Activated naive CD4-positive, alpha-beta T cell treated with anti-CD3 and anti-CD28 coated beads, Interleukin-2, amount 50 U/mL, for 24 hours (primary cell): Measurements from ENCODE around the gene NPS.

Source experiments
- H3K27ac Mint-ChIP-seq: one replicate; pipeline ENCODE4 v1.8.0; 2021; ENCODE audit warnings: mild to moderate bottlenecking, mixed read lengths
- H3K27me3 Mint-ChIP-seq: one replicate; pipeline ENCODE4 v1.8.0; 2021; ENCODE audit warnings: mixed read lengths
- H3K36me3 Mint-ChIP-seq: one replicate; pipeline ENCODE4 v1.8.0; 2021; ENCODE audit warnings: mixed read lengths
- H3K4me1 Mint-ChIP-seq: one replicate; pipeline ENCODE4 v1.8.0; 2021; ENCODE audit warnings: mixed read lengths
- H3K4me3 Mint-ChIP-seq: one replicate; pipeline ENCODE4 v1.8.0; 2021; ENCODE audit warnings: mild to moderate bottlenecking, mixed read lengths
- H3K9me3 Mint-ChIP-seq: one replicate; pipeline ENCODE4 v1.8.0; 2021; ENCODE audit warnings: mixed read lengths

Gene NPS

DNA sequence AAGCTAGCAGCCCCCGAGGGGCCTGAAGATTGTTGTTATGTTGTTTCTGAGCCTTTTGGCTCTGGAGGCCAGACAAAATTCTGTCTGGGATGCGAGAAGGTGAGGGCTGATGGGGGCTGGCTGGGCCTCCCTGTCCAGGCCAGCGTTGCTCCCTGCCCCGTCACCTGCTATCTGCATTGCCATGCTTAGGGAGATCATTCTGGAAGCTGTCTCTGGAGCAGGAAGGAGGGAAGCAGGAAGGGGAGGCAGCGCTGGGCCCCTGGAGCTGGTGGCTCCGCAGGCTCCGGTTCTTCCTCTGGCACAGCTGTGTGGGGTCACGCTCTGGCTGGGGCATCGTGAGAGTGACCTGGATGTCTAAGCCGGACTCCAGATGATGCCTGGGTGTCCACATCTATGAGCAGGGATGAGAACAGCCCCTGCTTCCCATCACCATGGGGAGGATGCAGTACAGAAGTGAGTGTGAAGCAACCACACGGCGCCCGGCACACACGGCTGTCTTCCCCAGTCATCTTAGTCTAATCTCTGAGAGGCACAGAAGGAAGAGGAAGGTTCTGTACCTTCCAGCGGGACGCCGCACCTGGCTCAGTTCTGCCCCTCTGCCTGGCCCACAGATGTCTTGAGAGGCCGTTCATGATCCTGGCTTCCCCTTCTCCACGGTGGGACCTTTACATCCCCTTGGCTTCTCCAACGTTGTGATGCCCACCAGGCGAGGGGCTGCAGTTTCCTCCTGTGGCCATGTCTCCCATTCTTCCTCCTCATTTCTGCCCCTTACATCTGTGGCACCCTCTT lies 11.9 kb upstream of the NPS start:
- Mint-ChIP-seq H3K4me3 (no peak overlapping the region), H3K27me3 (peaks cover 7% of the 10 kb centered on the region), H3K4me1 (no peaks in the 10 kb centered on the region), H3K9me3 (no peaks in the 10 kb centered on the region), H3K36me3 (no peaks in the 10 kb centered on the region), H3K27ac (no peak overlapping the region)

DNA sequence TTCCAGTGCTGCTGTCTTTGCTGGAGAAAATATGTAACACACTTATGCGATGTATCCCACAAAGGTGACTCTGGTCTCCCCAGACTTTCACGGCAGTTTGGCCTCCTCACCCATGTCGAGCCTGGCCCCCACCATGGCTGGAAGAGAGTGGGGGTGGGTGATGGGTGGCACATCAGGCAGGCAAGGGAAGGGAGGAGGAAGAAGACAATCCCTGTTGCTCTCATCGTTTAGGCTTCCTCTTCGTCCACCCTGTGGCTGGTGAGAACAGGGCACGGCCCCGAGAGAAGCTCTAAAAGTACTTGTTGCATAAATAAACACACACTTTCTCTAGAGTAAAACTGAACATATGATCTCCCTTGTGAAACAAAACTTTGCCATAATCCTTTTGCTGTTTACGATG lies 11.2 kb upstream of the NPS start:
- Mint-ChIP-seq H3K27ac (no peak overlapping the region), H3K27me3 (peaks cover 5% of the 10 kb centered on the region)

DNA sequence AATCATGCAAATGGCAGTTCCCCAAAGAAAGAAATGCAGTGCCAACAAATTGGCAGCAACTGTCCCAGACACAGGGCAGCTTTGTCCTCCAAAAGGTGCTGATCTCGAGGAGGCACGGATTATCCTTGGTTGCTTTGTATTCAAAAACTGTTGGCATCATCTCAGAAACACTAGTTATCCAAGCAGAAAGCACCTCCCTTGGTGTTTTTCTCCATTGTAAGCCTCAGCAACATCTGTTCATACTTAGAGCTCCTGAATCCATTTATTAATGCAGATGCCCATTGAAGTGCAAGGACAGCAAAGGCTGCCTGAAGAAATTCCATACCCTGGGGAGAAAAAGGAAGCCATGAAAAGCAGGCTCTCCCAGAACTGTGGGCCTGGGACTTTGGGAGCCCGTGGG lies 1.1 kb upstream of the NPS start:
- Mint-ChIP-seq H3K27me3 (peaks cover 2% of the 10 kb centered on the region), H3K4me1 (no peaks in the 10 kb centered on the region), H3K36me3 (no peaks in the 10 kb centered on the region), H3K27ac (no peak overlapping the region), H3K9me3 (peaks cover 7% of the 10 kb centered on the region), H3K4me3 (no peak overlapping the region)

More for the DNA sequence above, 11.2 kb upstream of the NPS start:
- H3K9me3 Mint-ChIP-seq: no peaks in the 10 kb centered on the region
- no peak overlapping the region for H3K4me3 Mint-ChIP-seq
- no peaks in the 10 kb centered on the region for H3K4me1 Mint-ChIP-seq
- H3K36me3 Mint-ChIP-seq: no peaks in the 10 kb centered on the region

DNA sequence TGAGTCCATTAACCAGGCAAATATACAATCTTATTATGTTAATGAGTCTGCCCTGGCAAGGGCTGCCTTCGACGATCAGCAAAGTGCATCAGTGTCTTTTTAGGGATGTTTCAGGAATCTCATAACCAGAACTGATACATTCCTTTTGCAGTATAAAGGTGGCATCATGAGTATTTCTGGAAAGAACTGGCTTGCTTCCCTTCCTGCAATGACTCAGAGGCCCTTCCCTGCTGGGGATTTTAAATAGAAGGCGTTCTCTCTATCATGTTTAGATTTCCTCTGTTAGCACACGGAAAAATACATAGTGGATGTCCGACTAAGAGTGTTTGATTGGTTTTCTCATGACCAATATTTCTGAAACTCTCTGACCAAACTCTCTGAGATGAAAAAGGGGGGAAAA lies 1.8 kb downstream of the NPS start:
- no peaks in the 10 kb centered on the region for H3K36me3 Mint-ChIP-seq
- no peaks in the 10 kb centered on the region for H3K4me1 Mint-ChIP-seq
- H3K27me3 Mint-ChIP-seq: peaks cover 13% of the 10 kb centered on the region
- no peak overlapping the region for H3K4me3 Mint-ChIP-seq
- H3K9me3 Mint-ChIP-seq: peaks cover 7% of the 10 kb centered on the region
- no peak overlapping the region for H3K27ac Mint-ChIP-seq

DNA sequence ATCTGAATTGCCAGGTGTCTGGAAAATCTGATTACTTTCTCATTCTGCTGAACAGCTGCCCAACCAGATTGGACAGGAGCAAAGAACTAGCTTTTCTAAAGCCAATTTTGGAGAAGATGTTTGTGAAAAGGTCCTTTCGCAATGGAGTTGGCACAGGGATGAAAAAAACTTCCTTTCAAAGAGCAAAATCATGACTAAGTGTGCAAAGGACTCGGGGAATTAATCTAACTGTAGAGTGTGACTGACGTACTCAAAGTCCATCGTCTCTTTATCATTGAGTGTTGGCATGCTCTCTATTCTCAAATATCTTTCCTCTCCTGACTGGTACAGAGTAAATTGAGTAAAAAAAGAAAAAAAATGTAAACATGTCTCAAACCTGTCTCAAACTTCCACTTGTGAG lies 3.3 kb downstream of the NPS start:
- Mint-ChIP-seq H3K36me3 (no peaks in the 10 kb centered on the region), H3K4me1 (no peaks in the 10 kb centered on the region), H3K9me3 (peaks cover 5% of the 10 kb centered on the region), H3K27me3 (peaks cover 19% of the 10 kb centered on the region), H3K4me3 (no peak overlapping the region), H3K27ac (no peak overlapping the region)

DNA sequence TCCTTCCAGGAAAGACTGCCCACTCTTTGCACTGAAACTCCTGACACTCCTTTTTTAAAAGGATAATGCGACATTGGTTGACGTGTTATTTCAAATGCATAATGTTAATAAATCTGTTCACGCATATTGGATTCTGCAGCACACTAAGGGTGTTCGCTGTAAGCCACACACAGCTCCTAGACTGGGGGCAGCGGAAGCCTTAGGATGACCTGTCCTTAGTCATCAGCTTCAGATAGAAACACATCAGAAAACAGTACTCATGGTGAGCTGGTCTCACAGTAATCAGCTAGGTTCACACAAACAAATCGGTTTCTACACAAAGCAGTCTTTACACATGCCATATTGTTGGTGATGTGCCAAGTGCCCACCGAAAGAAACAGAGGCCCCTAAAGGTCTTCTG lies 4.3 kb downstream of the NPS start:
- Mint-ChIP-seq H3K27ac (no peak overlapping the region), H3K4me1 (no peaks in the 10 kb centered on the region), H3K27me3 (peaks cover 19% of the 10 kb centered on the region), H3K36me3 (no peaks in the 10 kb centered on the region), H3K4me3 (no peak overlapping the region), H3K9me3 (peaks cover 5% of the 10 kb centered on the region)

DNA sequence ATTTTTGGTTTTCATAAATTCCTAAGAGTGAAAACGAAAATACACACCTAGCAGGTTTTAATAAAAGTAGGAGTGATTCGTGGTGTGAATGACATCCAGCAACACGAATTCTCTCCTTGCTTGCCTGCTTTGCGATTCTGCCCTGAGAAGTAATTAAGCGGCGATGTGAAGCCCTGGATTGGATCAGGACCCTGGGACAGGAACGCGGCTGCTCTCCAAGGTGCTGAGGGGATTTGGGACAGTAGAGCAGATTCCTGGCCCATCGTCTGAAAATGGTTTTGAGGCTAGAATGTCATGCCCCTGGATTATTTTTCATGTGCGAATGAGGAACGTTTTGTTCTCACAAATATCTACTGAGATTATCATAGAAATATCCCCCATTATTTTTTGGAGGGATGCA lies 7.8 kb downstream of the NPS start:
- Mint-ChIP-seq H3K27ac (no peak overlapping the region), H3K27me3 (peaks cover 19% of the 10 kb centered on the region), H3K4me3 (no peak overlapping the region), H3K36me3 (no peaks in the 10 kb centered on the region), H3K9me3 (peaks cover 5% of the 10 kb centered on the region), H3K4me1 (no peaks in the 10 kb centered on the region)

DNA sequence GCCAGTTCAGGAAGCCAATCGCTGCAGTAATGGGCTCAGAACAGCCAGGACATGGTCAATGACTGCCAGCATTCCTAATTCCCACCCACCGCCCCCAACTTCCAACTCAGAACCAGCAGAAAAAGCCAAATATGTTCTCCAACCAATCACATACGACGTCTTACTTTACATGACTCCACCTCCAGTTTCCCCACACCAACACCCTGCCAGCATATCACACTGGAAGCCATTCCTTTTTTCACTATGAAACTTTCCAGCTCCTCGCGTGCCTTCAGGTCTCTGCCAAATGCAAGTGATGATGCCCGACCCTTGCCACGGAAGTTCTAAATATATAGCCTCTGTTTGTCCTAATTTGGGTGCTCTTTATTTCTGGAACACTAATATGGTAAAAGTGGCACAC lies 12.5 kb downstream of the NPS start:
- Mint-ChIP-seq H3K27me3 (peaks cover 8% of the 10 kb centered on the region), H3K27ac (no peak overlapping the region), H3K36me3 (no peaks in the 10 kb centered on the region), H3K9me3 (peaks cover 3% of the 10 kb centered on the region), H3K4me1 (no peaks in the 10 kb centered on the region), H3K4me3 (no peak overlapping the region)

DNA sequence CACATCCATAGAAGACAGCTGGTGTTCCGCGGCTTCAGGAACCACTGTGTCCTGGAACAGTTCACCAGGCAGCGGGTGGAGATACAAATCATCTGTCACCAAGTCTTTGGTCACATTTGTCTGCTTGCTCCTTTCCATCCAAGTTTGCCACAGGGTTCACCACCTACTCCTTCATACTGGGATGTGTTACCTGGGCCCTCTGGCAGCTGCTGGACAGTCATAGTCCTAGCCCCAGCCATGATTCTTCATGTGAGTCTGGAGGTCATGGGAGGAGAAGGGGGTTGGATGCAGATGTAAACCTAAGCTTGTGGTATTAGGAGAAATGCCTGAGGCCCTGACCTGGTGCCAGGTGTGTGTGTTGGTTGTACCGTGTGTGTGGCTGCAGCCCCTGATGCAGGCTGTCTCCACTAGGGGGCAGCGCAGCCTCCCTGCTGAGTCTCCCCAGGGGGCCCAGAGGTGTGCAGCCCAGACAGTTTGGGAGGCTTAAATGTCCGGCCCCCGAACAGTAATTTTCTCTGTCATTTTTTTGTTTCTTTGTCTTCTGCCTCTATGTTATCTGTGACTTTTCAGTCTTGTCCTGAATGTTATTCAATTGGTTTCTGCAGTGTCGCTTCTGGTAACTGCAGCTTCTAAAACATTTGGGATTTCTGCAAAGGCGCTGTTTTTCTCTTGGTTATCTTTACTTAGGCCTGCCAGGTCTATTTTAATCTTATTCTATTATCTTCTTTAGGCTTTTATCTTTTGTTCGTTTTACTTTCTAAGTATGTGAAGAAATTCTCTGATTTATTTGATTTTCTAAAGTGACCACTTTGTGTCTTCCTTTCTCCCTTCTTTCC lies 14.8 kb downstream of the NPS start:
- no peaks in the 10 kb centered on the region for H3K4me1 Mint-ChIP-seq
- H3K27ac Mint-ChIP-seq: no peak overlapping the region
- H3K4me3 Mint-ChIP-seq: no peak overlapping the region
- H3K9me3 Mint-ChIP-seq: no peaks in the 10 kb centered on the region
- H3K36me3 Mint-ChIP-seq: no peaks in the 10 kb centered on the region
- peaks cover 9% of the 10 kb centered on the region for H3K27me3 Mint-ChIP-seq

DNA sequence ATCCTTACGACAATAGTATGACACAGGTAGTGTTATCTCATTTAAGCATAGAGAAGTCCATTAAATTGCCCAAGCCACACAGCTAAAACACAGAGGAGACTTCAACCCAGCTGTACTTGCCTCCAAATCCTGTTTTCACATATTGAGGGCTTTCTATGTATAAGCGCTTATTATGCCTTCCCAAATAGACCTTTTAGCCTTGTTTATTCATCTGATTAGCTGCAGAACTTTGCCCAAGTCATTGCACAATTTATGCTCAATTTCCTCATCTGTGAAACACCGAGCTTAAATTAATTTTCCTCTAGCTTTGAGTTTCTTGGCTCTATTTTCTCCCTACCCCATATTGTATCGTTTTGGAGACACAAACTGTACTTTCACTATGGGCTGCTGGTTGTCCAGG lies 15.5 kb downstream of the NPS start:
- Mint-ChIP-seq H3K4me1 (no peaks in the 10 kb centered on the region), H3K36me3 (no peaks in the 10 kb centered on the region), H3K27ac (no peak overlapping the region), H3K9me3 (no peaks in the 10 kb centered on the region), H3K27me3 (peaks cover 12% of the 10 kb centered on the region), H3K4me3 (no peak overlapping the region)

DNA sequence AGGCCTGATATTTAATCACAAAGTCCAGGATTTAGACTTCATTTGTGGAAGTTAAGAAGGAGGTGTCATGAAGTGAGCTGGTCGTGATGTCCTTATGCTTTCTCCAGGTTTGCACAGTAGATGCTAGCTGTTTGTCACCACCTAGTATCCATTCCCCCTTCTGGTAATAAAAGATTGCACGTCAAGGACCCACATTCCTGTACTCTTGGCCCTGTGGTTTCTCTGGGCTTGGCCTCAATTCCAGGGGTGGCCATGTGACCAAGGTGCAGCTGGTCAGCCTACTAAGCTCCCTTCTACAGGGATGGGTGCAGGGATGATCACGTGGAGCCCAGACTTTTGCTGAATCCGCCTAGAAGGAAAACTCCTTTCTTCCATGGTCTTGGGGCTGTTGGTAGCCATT lies 16.5 kb downstream of the NPS start:
- H3K27me3 Mint-ChIP-seq: peaks cover 12% of the 10 kb centered on the region
- no peak overlapping the region for H3K4me3 Mint-ChIP-seq
- no peaks in the 10 kb centered on the region for H3K36me3 Mint-ChIP-seq
- H3K27ac Mint-ChIP-seq: no peak overlapping the region
- no peaks in the 10 kb centered on the region for H3K9me3 Mint-ChIP-seq
- no peaks in the 10 kb centered on the region for H3K4me1 Mint-ChIP-seq

DNA sequence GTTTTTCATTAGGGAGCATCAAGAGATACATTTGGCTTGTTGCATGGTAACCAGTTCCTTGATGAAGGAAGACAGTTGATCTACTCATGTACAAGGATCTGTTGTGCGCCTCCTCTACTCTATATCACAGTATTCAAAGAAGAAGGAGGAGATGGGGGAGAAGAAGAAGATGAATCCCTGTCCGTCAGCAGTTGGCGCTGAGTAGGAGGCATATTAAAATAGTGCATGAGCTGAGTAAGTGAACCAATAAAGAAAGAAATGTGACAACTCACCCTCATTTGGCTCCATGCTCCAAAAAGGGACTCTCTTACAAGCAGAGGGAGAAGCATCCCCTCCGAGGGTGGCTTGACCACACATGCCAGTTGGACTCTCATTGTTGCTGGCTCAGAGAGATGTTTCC lies 20.1 kb downstream of the NPS start:
- Mint-ChIP-seq H3K27me3 (peaks cover 12% of the 10 kb centered on the region), H3K27ac (no peak overlapping the region), H3K4me3 (no peak overlapping the region), H3K36me3 (no peaks in the 10 kb centered on the region), H3K4me1 (no peaks in the 10 kb centered on the region), H3K9me3 (peaks cover 13% of the 10 kb centered on the region)

DNA sequence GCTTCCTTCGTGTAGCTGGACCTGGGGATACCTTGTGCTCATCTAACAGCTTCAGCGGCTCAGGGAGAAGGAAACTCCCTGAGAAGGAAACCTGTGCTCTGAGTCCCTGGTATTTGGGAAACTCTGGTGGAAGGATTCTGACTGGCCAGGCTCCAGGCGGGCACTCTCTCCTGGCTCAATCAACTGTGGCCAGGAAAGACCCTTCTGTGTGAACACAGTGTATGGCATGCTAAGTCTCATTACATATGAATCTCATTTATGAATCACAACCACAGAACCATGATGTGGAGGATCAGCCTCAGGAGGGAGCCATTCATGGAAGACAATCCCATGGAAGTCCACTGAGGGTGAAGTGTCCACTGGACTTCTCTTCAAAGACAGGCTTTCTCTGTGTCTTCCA lies 20.9 kb downstream of the NPS start:
- Mint-ChIP-seq H3K27ac (no peak overlapping the region), H3K4me3 (no peak overlapping the region), H3K27me3 (peaks cover 7% of the 10 kb centered on the region), H3K4me1 (no peaks in the 10 kb centered on the region), H3K9me3 (peaks cover 13% of the 10 kb centered on the region), H3K36me3 (no peaks in the 10 kb centered on the region)

DNA sequence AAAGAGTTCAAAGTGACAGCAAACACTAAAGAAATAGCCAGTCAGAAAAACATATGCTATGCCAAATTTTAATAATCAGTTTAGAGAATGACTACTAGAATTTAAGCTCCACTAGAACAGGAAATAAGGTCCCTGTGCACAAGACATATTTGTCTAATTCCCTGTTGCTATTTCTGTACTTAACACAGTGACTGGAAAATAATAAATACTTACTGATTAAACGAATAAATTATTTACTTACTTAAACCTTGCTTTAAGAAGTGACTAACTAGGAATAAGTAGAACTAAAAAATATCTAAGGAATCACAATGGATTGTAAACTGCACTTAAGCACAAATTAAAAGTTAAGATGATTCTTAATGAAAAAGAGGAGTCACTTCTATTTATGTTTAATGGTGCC lies 22.3 kb downstream of the NPS start:
- Mint-ChIP-seq H3K36me3 (no peaks in the 10 kb centered on the region), H3K27ac (no peak overlapping the region), H3K4me3 (no peak overlapping the region), H3K4me1 (no peaks in the 10 kb centered on the region), H3K27me3 (peaks cover 8% of the 10 kb centered on the region), H3K9me3 (peaks cover 13% of the 10 kb centered on the region)

DNA sequence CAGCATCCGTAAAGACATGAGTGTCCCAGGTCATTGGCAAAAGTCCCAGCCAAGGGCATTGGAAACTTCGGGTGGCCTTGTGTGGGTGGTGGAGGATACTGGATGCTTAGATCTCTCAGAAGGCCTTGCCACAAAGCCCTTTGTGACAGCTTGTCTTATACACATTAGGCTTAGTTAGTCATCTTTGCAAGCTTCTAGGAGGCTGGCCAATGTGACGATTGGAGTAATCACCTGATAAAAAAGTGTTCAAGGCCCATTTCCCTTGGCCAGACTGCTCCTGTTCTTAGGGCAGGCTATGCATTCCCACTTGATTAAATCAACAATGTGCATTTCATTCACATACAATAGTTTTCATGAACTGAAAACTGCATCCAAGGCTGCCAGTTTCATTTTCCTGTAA lies 26.9 kb downstream of the NPS start:
- Mint-ChIP-seq H3K9me3 (peaks cover 13% of the 10 kb centered on the region), H3K27me3 (peaks cover 4% of the 10 kb centered on the region), H3K27ac (no peak overlapping the region), H3K4me3 (no peak overlapping the region), H3K4me1 (no peaks in the 10 kb centered on the region), H3K36me3 (no peaks in the 10 kb centered on the region)

DNA sequence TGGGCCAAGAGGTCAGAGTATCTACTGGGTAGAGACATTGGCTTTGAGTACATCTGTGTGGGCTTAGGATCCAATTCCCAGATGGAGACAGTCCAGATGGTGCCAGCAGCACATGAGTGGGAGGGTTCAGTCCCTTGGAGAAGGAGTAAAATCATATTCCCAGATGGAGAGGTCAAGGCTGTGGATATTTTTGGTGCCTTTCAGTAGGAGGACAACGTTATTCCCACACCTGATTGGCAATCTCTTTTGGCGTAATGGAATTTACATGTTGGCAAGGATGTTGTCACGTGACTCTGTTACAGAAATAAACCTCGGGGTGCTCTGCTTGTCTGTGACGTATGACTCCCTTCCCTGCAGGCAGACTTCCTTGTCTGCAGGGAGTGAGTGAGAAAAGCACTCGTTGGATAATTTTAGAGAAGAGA lies 27.6 kb downstream of the NPS start:
- Mint-ChIP-seq H3K4me1 (no peaks in the 10 kb centered on the region), H3K9me3 (peaks cover 13% of the 10 kb centered on the region), H3K27ac (no peak overlapping the region), H3K27me3 (peaks cover 4% of the 10 kb centered on the region), H3K36me3 (no peaks in the 10 kb centered on the region), H3K4me3 (no peak overlapping the region)
